COLO668 (cell line): ENCODE data around the gene MRPL50.

Experiments used
- DNase-seq: peaks from one replicate; lab custom pipeline; 2025; ENCODE audit not compliant: unreplicated experiment; lab: John Stamatoyannopoulos, UW

MRPL50 gene

DNA sequence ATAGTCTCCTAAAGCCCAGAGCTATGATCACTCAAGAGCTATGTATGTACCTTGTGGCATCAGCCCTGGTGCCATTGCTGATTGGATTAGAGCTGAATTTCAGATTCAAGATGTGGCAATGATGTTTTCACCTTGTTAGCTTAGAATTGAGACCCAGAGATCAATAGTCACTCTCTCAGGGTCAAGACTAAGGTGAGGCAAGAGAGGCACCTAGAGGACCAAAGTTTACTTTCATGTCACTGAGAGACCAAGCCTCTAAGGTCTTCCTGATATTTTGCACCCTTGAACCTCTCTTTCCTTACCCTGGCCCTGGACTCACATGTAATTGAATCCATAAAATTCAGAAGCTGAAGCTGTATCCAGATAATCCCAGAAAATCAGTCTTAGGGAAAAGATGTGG, 56.5 kb downstream of the MRPL50 start:
- no peak for DNase-seq
